ENCODE data around the gene APOF.

Gene APOF

DNA sequence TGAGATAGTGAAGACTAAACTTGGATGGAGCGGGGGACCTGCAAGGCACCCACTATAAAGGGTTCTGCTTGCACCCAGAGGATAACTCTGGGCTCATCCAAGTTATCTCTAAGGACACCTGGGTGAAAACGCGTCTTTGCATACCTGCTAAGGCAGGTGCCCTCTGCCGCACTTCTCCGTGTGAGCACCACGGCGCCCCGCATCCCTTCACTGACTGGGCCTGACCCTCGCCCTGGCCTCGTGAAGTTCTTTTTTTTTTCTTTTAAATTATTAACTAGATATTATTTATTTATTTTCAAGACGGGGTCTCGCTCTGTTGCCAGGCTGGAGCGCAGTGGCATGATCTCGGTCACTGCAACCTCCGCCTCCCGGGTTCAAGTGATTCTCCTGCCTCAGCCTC lies 20.0 kb upstream of the APOF start:
- TF ChIP-seq, protein P1, sequence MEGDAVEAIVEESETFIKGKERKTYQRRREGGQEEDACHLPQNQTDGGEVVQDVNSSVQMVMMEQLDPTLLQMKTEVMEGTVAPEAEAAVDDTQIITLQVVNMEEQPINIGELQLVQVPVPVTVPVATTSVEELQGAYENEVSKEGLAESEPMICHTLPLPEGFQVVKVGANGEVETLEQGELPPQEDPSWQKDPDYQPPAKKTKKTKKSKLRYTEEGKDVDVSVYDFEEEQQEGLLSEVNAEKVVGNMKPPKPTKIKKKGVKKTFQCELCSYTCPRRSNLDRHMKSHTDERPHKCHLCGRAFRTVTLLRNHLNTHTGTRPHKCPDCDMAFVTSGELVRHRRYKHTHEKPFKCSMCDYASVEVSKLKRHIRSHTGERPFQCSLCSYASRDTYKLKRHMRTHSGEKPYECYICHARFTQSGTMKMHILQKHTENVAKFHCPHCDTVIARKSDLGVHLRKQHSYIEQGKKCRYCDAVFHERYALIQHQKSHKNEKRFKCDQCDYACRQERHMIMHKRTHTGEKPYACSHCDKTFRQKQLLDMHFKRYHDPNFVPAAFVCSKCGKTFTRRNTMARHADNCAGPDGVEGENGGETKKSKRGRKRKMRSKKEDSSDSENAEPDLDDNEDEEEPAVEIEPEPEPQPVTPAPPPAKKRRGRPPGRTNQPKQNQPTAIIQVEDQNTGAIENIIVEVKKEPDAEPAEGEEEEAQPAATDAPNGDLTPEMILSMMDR (IDR thresholded peaks at IDR 0.05; ENCODE audit: control extremely low read depth, extremely low read depth, low read depth, missing control alignments): no peak
- POLR2A ChIA-PET: no interaction called here
- CTCF ChIA-PET: interaction anchor here (1.0 to 1.2 kb wide), 3 partner anchors 81 to 149 kb away, joined by 3 to 4 read pairs (median 3); no protein-coding TSS in a partner anchor
- no peak for DNase-seq (ENCODE audit: extremely low spot score)

DNA sequence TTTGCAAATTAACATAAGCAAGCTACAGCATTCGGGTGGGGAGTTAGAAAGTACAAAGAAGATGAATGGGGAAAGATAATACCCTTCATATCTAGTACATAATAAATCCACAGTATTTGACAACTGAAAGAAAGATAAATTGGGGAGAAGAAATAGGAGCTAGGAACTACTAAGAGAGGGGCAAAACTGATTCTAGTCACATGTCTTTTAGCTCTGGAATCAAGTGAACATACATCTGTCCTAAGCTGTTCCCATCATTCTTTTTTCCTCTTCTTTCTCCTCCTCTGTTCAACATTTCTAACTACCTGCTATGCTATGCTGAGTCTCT lies 15.3 kb upstream of the APOF start:
- TF ChIP-seq, protein P1 (IDR thresholded peaks at IDR 0.05; ENCODE audit: control extremely low read depth, extremely low read depth, low read depth, missing control alignments): no peak
- POLR2A ChIA-PET: no interaction called here
- no peak for DNase-seq (ENCODE audit: extremely low spot score)
- CTCF ChIA-PET: interaction anchor here (1.5 to 2.4 kb wide), 3 partner anchors 11 to 18 kb away, joined by 3 to 8 read pairs (median 8); partner anchors contain the start of gene STAT2

DNA sequence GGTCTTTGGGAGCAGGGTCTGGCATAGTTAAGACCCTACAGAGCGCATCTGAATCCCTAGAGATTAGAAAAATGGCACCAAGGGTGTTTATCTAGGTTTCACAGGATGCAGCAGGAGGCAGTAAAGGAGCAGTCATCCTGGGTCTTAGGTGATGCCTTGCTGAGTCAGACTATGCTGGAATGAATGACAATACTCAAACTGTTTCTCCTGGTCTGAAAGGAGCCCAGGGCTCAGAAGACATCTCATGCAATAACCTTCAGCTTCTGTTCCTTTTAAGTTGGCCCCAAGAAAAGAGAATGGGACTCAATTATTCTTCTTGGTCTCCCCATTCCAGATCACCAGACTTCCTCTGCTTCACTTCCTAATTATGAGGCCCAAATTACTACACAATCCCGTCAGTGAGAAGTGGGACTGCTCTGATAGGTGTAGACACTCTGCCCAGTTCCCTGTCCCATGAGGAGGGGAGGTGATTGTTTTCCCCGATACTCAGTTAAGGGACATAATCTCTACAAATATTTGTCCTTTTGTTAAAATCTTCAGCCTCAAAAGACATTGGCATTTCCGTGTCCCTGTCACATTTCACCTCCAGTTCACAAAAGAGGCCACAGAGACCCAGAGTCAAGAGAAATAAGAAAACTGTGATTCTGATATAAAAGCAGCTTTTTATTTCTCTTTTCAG lies 14.8 kb upstream of the APOF start:
- CTCF ChIA-PET: interaction anchor here (1.2 to 2.4 kb wide), 6 partner anchors 10 to 188 kb away, joined by 3 to 8 read pairs (median 4); partner anchors contain the start of genes SMARCC2 and STAT2
- POLR2A ChIA-PET: no interaction called here
- DNase-seq (ENCODE audit: extremely low spot score): no peak
- TF ChIP-seq, protein P1 (IDR thresholded peaks at IDR 0.05; ENCODE audit: control extremely low read depth, extremely low read depth, low read depth, missing control alignments): no peak

DNA sequence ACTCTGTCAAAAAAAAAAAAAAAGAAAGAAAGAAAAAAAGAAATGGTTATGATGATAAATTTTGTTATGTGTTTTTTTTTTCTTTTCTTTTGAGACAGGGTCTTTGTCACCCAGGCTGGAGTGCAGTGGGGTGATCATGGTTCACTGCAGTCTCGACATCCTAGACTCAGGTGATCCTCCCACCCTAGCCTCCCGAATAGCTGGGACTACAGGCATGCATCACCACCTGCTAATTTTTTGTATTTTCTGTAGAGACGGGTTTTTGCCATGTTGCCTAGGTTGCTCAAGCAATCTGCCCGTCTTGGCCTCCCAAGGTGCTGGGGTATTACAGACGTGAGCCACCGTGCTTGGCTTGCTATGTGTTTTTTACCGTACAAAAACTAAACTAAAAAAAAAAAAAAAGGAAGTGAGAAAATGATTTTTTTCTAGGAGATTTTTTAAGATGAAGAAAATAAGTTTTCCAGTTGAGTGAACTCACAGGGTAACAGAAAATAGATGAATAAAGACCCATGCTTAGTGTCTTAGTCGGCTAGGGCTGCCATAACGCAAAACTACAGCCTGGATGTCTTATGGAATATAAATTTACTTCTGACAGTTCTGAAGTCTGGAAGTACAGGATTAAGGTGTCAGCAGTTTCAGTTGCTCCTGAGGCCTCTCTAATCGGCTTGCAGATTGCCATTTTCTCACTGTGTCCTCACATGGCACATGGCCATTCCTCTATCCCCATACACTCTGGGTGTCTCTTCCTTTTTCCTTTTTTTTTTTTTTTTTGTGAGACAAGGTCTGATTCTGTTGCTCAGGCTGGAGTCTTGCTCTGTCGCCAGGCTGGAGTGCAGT lies 13.2 kb upstream of the APOF start:
- TF ChIP-seq, protein P1 (IDR thresholded peaks at IDR 0.05; ENCODE audit: control extremely low read depth, extremely low read depth, low read depth, missing control alignments): no peak
- peak; percentile 35 for DNase-seq (ENCODE audit: extremely low spot score)
- ChIA-PET POLR2A (interaction anchor here (0.7 to 1.6 kb wide), 2 partner anchors 16 to 628 kb away, joined by 4 to 10 read pairs; partner anchors contain the start of gene STAT2), CTCF (interaction anchor here (0.6 to 2.5 kb wide), 10 partner anchors 8 to 186 kb away, joined by 3 to 8 read pairs (median 4); partner anchors contain the start of genes SMARCC2 and STAT2)

DNA sequence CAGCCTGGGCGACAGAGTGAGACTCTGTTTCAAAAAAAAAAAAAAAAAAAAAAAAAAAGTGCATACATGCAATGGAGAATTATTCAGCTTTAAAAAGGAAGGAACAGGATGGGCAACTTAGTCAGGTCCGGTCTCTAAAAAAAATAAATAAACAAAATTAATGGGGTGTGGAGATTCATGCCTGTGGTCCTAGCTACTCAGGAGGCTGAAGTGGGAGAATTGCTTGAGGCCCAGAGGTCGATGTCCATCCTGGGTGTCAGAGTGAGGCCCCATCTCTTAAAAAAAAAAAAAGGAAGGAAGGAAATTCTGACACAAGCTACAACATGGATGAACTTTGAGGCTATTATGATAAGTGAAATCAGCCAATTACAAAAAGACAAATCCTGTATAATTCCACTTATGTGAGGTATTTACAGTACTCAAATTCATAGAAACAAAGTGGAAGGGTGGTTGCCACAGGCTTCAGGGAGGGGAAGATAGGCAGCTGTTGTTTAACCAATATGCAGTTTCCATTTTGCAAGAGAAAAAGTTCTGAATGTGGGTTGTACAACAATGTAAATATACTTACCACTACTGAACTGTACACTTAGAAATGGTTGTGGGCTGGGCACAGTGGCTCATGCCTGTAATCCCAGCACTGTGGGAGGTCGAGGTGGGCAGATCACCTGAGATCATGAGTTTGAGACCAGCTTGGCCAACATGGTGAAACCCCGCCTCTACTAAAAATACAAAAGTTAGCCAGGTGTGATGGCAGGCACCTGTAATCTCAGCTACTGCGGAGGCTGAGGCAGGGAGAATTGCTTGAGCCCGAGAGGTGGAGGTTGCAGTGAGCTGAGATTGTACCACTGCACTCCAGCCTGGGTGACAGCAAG lies 12.3 kb upstream of the APOF start:
- TF ChIP-seq, protein P1 (IDR thresholded peaks at IDR 0.05; ENCODE audit: control extremely low read depth, extremely low read depth, low read depth, missing control alignments): no peak
- ChIA-PET CTCF (interaction anchor here (0.9 to 2.5 kb wide), 4 partner anchors 11 to 89 kb away, joined by 3 to 7 read pairs (median 4); partner anchors contain the start of gene STAT2), POLR2A (interaction anchor here (0.6 to 1.6 kb wide), 5 partner anchors 15 to 627 kb away, joined by 4 to 10 read pairs (median 6); partner anchors contain the start of gene STAT2)
- no peak for DNase-seq (ENCODE audit: extremely low spot score)
